ENCODE measurements around the gene PTPN2. TPM values are rescaled to one million over a fixed set of nuclear protein-coding genes. Genes with fewer than 3 reads are reported as not detected.
A peak's percentile ranks its signal among the peaks of the same experiment; 100 is the strongest.

PTPN2 gene
- total and polyA plus RNA-seq, 7 experiments from 2014 or later: 55.8 to 92.2 (median 76.2) TPM

DNA sequence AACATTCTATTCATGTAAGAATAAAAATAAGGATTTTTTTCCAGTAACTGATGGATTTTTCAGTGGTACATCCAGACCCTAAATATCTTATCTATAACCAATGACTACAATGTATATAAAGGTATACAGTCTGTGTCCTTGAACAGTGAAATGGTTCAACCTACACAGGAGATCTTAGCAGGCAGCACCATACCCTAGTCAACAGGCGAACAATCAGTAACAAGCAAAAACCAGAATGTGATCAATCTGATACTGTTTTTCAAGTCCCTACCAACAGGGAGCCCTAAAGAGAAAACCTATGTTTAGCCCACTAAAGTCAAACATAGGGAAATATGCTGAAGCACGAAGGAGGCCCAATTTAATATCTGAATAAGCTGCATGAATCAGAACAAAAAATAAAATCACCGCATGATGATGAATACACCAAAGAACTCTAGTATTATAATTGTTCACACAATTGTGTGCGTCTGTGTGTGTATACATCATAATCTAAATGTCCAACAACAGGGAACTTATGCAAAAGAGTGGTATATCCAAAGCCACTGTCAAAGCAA, 26.0 kb downstream of the PTPN2 start:
- CTCF ChIA-PET: no interaction called here
- intact Hi-C loops (cut with micrococcal nuclease): loop anchor here in 1 of 2 donors (1.0 kb wide), 1 partner anchor 19 kb away; no protein-coding TSS in a partner anchor
- H3K27ac ChIP-seq (ENCODE audit: low read depth, low read length): no peak overlapping the region

DNA sequence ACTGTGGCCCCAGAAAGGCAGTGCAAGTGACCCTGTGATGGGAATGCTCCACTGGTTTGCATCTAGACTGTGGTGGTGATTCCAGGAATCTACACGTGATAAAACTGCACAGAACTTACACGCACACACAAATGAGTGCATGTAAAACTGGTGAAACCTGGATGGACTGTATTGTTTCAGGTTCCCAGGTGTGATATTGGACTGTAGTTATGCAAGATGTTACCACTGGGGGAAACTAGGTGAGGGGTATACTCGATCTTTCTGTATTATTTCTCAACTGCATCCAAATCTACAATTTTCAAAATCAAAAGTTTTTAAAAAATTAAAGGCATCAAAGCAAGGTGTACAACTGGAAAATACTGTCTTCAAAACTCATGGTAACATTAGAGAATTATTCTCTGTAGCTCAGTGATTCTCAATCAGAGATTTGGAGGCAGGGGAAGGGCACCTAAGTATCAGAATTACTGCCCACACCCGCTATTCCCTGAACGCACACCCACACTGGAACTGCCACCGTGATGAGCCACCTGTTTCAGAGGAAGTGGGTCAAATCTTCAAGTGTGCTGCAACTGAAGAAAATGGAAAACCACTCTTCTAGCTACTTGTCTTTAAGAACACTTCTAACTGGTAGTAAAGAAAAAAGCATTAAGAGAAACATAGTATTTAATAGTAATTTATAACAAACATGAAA, 26.7 kb downstream of the PTPN2 start:
- POLR2A ChIA-PET: no interaction called here
- H3K9me3 Mint-ChIP-seq: peaks cover 0 to 1% (median 0%) of the 10 kb centered on the region in 11 donors
- peaks cover 18 to 46% (median 35%) of the 10 kb centered on the region in 5 donors for H3K36me3 Mint-ChIP-seq

More for the DNA sequence above, 26.0 kb downstream of the PTPN2 start:
- peaks cover 3 to 14% of the 10 kb centered on the region in 2 donors for H3K4me1 ChIP-seq (ENCODE audit: control insufficient read depth in 2 of 2, insufficient read depth in 2 of 2, low read length in 2 of 2)
- Mint-ChIP-seq H3K27ac (peak overlapping the region in 5 of 9 donors; percentile 14 to 82 (median 42)), H3K4me3 (peak overlapping the region in 3 of 10 donors; percentile 3 to 77 (median 3)), H3K27me3 (no peaks in the 10 kb centered on the region), H3K36me3 (peaks cover 18 to 46% (median 35%) of the 10 kb centered on the region in 5 donors), H3K9me3 (peaks cover 0 to 1% (median 0%) of the 10 kb centered on the region in 11 donors), H3K4me1 (peaks cover 31 to 78% (median 75%) of the 10 kb centered on the region in 7 donors)
- no peaks in the 10 kb centered on the region for H3K27me3 ChIP-seq (ENCODE audit: control insufficient read depth in 2 of 2, insufficient read depth in 2 of 2, low read length in 2 of 2)
- H3K36me3 ChIP-seq (ENCODE audit: control insufficient read depth in 2 of 3, insufficient read depth in 3 of 3, low read length in 3 of 3): peaks cover 0 to 17% (median 0%) of the 10 kb centered on the region in 3 experiments
- DNase-seq: no peak
- H3K4me3 ChIP-seq (ENCODE audit: low read length): no peak overlapping the region
- POLR2A ChIA-PET: interaction anchor here (0.6 kb wide), 1 partner anchor 104 kb away, joined by 3 read pairs; no protein-coding TSS in a partner anchor
- ATAC-seq: no peak
- no peaks in the 10 kb centered on the region for H3K9me3 ChIP-seq (ENCODE audit: control insufficient read depth in 2 of 3, low read length in 3 of 3)

DNA sequence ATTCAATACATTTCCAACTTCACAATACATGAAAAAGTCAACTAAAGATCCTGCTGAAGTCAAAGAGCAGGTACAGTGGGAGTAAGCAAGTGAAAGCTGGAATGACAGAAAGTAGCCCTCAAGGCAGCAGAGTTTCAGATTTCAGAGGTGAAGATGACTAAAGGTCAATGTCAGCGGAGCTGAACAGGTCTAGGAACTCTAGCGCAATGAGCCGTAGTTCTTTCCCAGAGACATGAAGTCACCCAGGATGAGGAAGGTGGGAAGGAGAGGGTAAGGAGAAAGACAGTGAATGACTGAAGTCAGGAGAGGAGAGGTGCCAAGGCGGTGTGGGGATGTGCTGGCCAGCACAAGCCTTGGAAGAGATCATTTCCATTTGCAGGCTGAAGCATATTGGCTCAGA, 28.1 kb downstream of the PTPN2 start:
- POLR2A ChIA-PET: no interaction called here
- Histone ChIP-seq H3K27ac (ENCODE audit: low read depth, low read length) (no peak overlapping the region), H3K27me3 (ENCODE audit: control insufficient read depth in 2 of 2, insufficient read depth in 2 of 2, low read length in 2 of 2) (no peaks in the 10 kb centered on the region), H3K36me3 (ENCODE audit: control insufficient read depth in 2 of 3, insufficient read depth in 3 of 3, low read length in 3 of 3) (peaks cover 0 to 17% (median 0%) of the 10 kb centered on the region in 3 experiments), H3K4me1 (ENCODE audit: control insufficient read depth in 2 of 2, insufficient read depth in 2 of 2, low read length in 2 of 2) (peaks cover 0 to 11% of the 10 kb centered on the region in 2 donors), H3K9me3 (ENCODE audit: control insufficient read depth in 2 of 3, low read length in 3 of 3) (no peaks in the 10 kb centered on the region), H3K4me3 (ENCODE audit: low read length) (no peak overlapping the region)
- peak overlapping the region in 2 of 9 donors; percentile 51 to 52 for H3K27ac Mint-ChIP-seq
- CTCF ChIA-PET: interaction anchor here (0.7 kb wide), 1 partner anchor 34 kb away, joined by 3 read pairs; no protein-coding TSS in a partner anchor
- H3K36me3 Mint-ChIP-seq: peaks cover 18 to 49% (median 38%) of the 10 kb centered on the region in 5 donors
- peaks cover 26 to 73% (median 65%) of the 10 kb centered on the region in 7 donors for H3K4me1 Mint-ChIP-seq
- ATAC-seq: no peak
- no peaks in the 10 kb centered on the region for H3K27me3 Mint-ChIP-seq
- H3K9me3 Mint-ChIP-seq: peaks cover 0 to 1% (median 0%) of the 10 kb centered on the region in 11 donors
- peak overlapping the region in 1 of 10 donors; percentile 31 for H3K4me3 Mint-ChIP-seq
- no peak for DNase-seq
- intact Hi-C loops (cut with micrococcal nuclease): no loop called here

More for the DNA sequence above, 26.7 kb downstream of the PTPN2 start:
- Mint-ChIP-seq H3K27me3 (no peaks in the 10 kb centered on the region), H3K4me3 (peak overlapping the region in 2 of 10 donors; percentile 3 to 72), H3K27ac (peak overlapping the region in 7 of 9 donors; percentile 4 to 74 (median 42)), H3K4me1 (peaks cover 30 to 77% (median 74%) of the 10 kb centered on the region in 7 donors)
- intact Hi-C loops (cut with micrococcal nuclease): no loop called here
- Histone ChIP-seq H3K4me3 (ENCODE audit: low read length) (no peak overlapping the region), H3K4me1 (ENCODE audit: control insufficient read depth in 2 of 2, insufficient read depth in 2 of 2, low read length in 2 of 2) (peaks cover 0 to 11% of the 10 kb centered on the region in 2 donors), H3K27ac (ENCODE audit: low read depth, low read length) (no peak overlapping the region), H3K36me3 (ENCODE audit: control insufficient read depth in 2 of 3, insufficient read depth in 3 of 3, low read length in 3 of 3) (peaks cover 0 to 17% (median 0%) of the 10 kb centered on the region in 3 experiments), H3K27me3 (ENCODE audit: control insufficient read depth in 2 of 2, insufficient read depth in 2 of 2, low read length in 2 of 2) (no peaks in the 10 kb centered on the region), H3K9me3 (ENCODE audit: control insufficient read depth in 2 of 3, low read length in 3 of 3) (no peaks in the 10 kb centered on the region)
- DNase-seq: peak in 1 of 9 donors; percentile 32
- no peak for ATAC-seq
- CTCF ChIA-PET: no interaction called here

DNA sequence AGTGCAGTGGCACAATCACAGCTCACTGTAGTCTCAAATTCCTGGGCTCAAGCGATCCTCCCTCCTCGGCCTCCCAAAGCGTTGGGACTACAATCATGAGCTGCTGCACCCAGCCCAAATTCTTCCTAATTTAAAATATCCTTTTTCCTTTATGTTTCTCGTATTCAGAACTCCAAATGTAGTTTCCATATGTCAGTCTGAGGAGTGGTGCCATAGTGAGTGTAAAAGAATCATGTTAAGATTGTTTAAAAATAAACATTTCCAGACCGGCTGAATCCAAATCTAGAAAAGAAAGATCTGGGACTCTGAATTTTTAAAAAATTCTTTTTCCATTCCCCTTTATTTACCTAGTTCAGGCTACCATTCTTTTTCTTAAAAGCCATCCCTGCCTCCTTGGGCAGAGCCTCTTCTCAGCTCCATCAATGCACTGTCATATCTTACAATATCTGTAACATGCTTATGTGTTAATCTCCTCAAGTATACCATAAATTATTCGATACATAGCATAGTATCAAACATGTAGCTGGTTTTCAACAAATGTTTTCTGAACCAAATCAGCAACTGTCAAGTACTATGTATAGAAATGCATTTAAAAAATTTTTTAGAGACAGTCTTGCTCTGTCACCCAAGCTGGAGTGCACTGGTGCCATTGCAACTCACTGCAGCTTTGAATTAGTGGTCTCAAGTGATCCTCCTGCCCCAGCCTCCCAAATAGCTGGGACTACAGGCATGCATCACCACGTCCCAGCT, 31.3 kb downstream of the PTPN2 start:
- Mint-ChIP-seq H3K36me3 (peaks cover 23 to 52% (median 46%) of the 10 kb centered on the region in 5 donors), H3K27me3 (no peaks in the 10 kb centered on the region), H3K4me1 (peaks cover 22 to 62% (median 57%) of the 10 kb centered on the region in 7 donors), H3K4me3 (no peak overlapping the region), H3K27ac (no peak overlapping the region), H3K9me3 (peaks cover 0 to 1% (median 0%) of the 10 kb centered on the region in 11 donors)
- ChIA-PET POLR2A (no interaction called here), CTCF (interaction anchor here (1.0 kb wide), 1 partner anchor 126 kb away, joined by 3 read pairs; no protein-coding TSS in a partner anchor)
- no peak overlapping the region for H3K27ac ChIP-seq (ENCODE audit: low read depth, low read length)
- H3K4me1 ChIP-seq (ENCODE audit: control insufficient read depth in 2 of 2, insufficient read depth in 2 of 2, low read length in 2 of 2): no peaks in the 10 kb centered on the region
- no peaks in the 10 kb centered on the region for H3K27me3 ChIP-seq (ENCODE audit: control insufficient read depth in 2 of 2, insufficient read depth in 2 of 2, low read length in 2 of 2)
- peaks cover 0 to 24% (median 0%) of the 10 kb centered on the region in 3 experiments for H3K36me3 ChIP-seq (ENCODE audit: control insufficient read depth in 2 of 3, insufficient read depth in 3 of 3, low read length in 3 of 3)
- no peaks in the 10 kb centered on the region for H3K9me3 ChIP-seq (ENCODE audit: control insufficient read depth in 2 of 3, low read length in 3 of 3)
- ATAC-seq (no peak), DNase-seq (no peak)
- no peak overlapping the region for H3K4me3 ChIP-seq (ENCODE audit: low read length)
- intact Hi-C loops (cut with micrococcal nuclease): no loop called here

DNA sequence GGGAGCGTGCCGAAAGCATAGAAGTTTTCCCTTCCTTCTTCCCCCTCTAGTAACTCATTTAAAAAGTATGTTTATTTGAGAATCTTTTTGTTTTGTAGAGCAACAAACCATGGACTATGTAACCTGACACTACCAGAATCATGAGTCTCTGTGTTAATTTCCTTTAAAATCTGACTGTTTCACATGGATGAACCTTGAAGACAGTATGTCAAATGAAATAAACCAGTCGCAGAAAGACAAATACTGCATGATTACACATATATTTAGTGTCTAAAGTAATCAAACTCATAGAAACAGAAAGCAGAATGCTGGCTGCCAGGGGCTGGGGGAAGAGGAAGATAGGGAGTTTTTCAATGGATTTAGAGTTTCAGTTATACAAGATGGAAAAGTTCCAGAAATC, 32.3 kb downstream of the PTPN2 start:
- peaks cover 24 to 60% (median 54%) of the 10 kb centered on the region in 7 donors for H3K4me1 Mint-ChIP-seq
- peaks cover 0 to 24% (median 0%) of the 10 kb centered on the region in 3 experiments for H3K36me3 ChIP-seq (ENCODE audit: control insufficient read depth in 2 of 3, insufficient read depth in 3 of 3, low read length in 3 of 3)
- no peak overlapping the region for H3K27ac ChIP-seq (ENCODE audit: low read depth, low read length)
- H3K9me3 Mint-ChIP-seq: peaks cover 0 to 2% (median 0%) of the 10 kb centered on the region in 11 donors
- H3K4me1 ChIP-seq (ENCODE audit: control insufficient read depth in 2 of 2, insufficient read depth in 2 of 2, low read length in 2 of 2): no peaks in the 10 kb centered on the region
- ChIA-PET POLR2A (no interaction called here), CTCF (interaction anchor here (0.5 kb wide), 1 partner anchor 69 kb away, joined by 3 read pairs; no protein-coding TSS in a partner anchor)
- no peaks in the 10 kb centered on the region for H3K27me3 ChIP-seq (ENCODE audit: control insufficient read depth in 2 of 2, insufficient read depth in 2 of 2, low read length in 2 of 2)
- ATAC-seq (no peak), DNase-seq (no peak)
- intact Hi-C loops (cut with micrococcal nuclease): no loop called here
- H3K36me3 Mint-ChIP-seq: peaks cover 23 to 53% (median 42%) of the 10 kb centered on the region in 5 donors
- H3K27me3 Mint-ChIP-seq: no peaks in the 10 kb centered on the region
- H3K4me3 Mint-ChIP-seq: no peak overlapping the region
- no peaks in the 10 kb centered on the region for H3K9me3 ChIP-seq (ENCODE audit: control insufficient read depth in 2 of 3, low read length in 3 of 3)
- no peak overlapping the region for H3K4me3 ChIP-seq (ENCODE audit: low read length)
- peak overlapping the region in 1 of 9 donors; percentile 7 for H3K27ac Mint-ChIP-seq

DNA sequence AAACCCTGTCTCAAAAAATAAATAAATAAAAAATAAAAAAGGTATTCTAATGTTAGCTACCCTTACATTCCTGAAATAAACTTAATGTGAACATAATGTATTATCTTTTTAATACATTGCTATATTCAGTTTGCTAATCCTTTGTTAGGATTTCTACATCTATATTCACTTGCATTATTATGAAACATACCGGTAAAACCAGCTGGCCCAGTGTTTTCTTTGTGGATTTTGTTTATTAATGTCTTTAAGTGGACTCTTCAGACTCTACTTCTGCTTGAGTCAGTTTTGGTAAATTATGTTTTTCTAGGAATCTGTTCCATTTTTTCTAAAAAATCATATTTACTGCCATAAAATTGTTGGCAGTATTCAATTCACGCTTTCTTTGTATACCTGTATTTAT, 34.5 kb downstream of the PTPN2 start:
- CTCF ChIA-PET: no interaction called here
- no peaks in the 10 kb centered on the region for H3K27me3 ChIP-seq (ENCODE audit: control insufficient read depth in 2 of 2, insufficient read depth in 2 of 2, low read length in 2 of 2)
- peaks cover 0 to 2% of the 10 kb centered on the region in 2 donors for H3K4me1 ChIP-seq (ENCODE audit: control insufficient read depth in 2 of 2, insufficient read depth in 2 of 2, low read length in 2 of 2)
- intact Hi-C loops (cut with micrococcal nuclease): no loop called here
- H3K4me3 ChIP-seq (ENCODE audit: low read length): no peak overlapping the region
- ATAC-seq (no peak), DNase-seq (no peak)
- peaks cover 8 to 48% (median 26%) of the 10 kb centered on the region in 5 donors for H3K36me3 Mint-ChIP-seq
- H3K9me3 Mint-ChIP-seq: peaks cover 0 to 5% (median 0%) of the 10 kb centered on the region in 11 donors
- H3K27me3 Mint-ChIP-seq: no peaks in the 10 kb centered on the region
- peaks cover 30 to 66% (median 58%) of the 10 kb centered on the region in 7 donors for H3K4me1 Mint-ChIP-seq
- H3K27ac ChIP-seq (ENCODE audit: low read depth, low read length): no peak overlapping the region
- H3K36me3 ChIP-seq (ENCODE audit: control insufficient read depth in 2 of 3, insufficient read depth in 3 of 3, low read length in 3 of 3): peaks cover 0 to 8% (median 0%) of the 10 kb centered on the region in 3 experiments
- POLR2A ChIA-PET: no interaction called here
- H3K27ac Mint-ChIP-seq: no peak overlapping the region
- H3K9me3 ChIP-seq (ENCODE audit: control insufficient read depth in 2 of 3, low read length in 3 of 3): no peaks in the 10 kb centered on the region
- no peak overlapping the region for H3K4me3 Mint-ChIP-seq

All from naive thymus-derived CD4-positive, alpha-beta T cell (primary cell).